PC-3 (cell line): Measurements from ENCODE around the gene HSPB6.

Experiments
- CTCF ChIP-seq: fragments of 300-600 bp; sonication (generic); conservative IDR thresholded peaks from 2 replicates; pipeline ENCODE4 v1.5.1; 2017; ENCODE audit warnings: antibody characterized with exemption, low read depth, mild to moderate bottlenecking, low read length
- EZH2 ChIP-seq: fragments of 300-600 bp; sonication (generic); IDR thresholded peaks from one replicate; pipeline ENCODE4 v1.6.1; 2017; ENCODE audit warnings: antibody characterized with exemption, mild to moderate bottlenecking, low read length; ENCODE audit not compliant: unreplicated experiment
- EZH2phosphoT487 ChIP-seq: fragments of 300-600 bp; sonication (generic); IDR thresholded peaks from 2 replicates; pipeline ENCODE4 v1.6.1; 2018; ENCODE audit warnings: mild to moderate bottlenecking, antibody characterized with exemption, low read length, borderline replicate concordance

DNA sequence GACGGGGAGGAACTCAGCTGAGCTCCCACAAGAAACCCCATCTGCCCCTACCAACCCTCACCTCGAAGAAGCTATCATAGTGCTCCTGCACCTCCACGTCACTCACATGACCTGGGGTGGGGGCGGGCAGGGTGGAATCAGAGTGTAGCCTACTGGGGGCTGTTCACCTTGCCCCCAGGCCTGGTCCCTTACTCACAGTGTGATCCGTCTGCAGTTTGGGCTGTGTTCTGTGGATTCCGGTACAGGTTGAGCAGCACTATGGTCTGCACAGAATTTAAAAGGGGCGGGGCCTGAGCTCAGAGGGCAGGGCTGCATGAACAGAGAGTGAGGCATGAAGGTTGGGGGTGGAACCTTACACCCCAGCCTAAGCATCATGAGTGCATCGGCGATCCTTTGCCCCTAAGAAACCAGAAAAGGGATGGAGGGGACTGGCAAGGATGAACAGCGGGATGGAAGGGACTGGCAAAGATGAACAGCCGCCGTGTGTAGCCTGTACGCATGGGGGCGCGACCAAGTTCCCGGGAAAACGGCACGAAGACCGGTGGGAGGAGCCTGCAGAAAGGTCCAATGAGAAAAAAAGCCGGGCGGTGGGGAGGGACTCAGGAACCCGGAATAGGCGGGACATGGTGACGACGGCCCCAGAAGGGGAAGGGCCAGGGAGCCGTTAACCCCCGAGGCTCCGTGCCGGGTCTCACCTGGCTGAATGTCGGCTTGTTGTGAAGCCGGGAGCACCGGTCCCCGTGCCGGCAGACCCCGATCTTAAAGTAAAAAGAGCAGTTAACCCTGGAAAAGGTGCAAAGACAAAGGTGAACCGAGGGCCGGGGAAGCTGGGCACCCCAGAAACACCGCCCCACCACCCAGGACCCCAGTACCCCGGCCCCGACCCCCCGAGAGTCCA is 12.2 kb downstream of the HSPB6 start:
- no peak for TF ChIP-seq EZH2
- TF ChIP-seq CTCF: peak; percentile 39; the same call in 1 of the 2 replicates
- TF ChIP-seq EZH2phosphoT487: no peak
